GM18873 (cell line): Measurements from ENCODE around the gene GIGYF2.

Experiments used
- ATAC-seq: cut with Tn5 transposase; IDR thresholded peaks from one replicate; pipeline ENCODE4 v1.9.1; 2021; ENCODE audit warnings: mild to moderate bottlenecking, moderate library complexity, moderate number of reproducible peaks; ENCODE audit not compliant: unreplicated experiment, low FRiP score

Gene GIGYF2

DNA sequence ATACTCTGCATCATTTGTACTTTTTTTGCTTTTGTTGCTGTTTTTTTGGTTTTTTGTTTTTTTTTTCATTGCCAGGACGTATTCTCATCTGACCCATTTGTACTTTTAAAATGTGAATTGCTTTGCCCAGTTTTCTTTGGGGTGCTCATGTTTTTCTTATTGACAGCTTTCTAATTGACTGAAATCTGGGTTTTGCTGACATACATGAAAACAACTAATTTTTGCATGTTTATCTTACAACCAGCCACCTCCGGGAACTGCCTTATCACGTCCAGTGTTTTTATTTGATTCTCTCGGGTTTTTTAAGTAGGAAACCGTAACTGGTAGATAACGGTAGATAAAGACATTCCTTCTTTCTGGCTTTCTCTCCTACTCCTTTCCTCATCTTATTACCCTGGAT is 211.6 kb downstream of the GIGYF2 start:
- no peak for ATAC-seq
